Activated T-helper 9 cell treated with anti-CD3 and anti-CD28 coated beads, Interleukin-2, amount 50 U/mL, for 16 hours (primary cell): ENCODE data around the gene SNAI3.

Experiments used
- DNase-seq: peaks from one replicate; pipeline ENCODE4 v3.0.0-alpha.2; 2020; ENCODE audit warnings: low read depth

The SNAI3 gene

GRCh38 chr16:88721815-88722755 is 35.8 kb upstream of the SNAI3 start:
- no peak for DNase-seq

DNA sequence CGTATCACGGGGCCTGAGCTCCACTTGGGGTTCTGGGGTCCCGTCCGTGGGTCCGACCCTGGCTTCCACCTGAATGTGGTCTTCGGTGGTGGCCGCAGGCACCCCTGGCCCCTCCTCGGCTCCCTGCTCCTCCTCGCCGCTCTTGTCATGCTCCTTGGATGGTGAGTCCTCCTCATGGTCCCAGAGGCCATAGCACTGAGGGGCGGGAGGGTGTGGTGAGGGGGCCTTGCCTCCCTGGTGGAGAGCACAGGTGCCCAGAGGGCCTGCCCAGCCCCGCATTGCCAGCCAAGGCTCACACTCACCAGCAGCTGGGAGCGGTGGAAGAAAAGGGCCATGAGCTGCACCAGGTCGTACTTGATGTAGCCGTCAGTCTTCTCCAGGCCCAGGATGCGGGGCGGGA is 34.9 kb upstream of the SNAI3 start:
- no peak for DNase-seq

- no peak for DNase-seq
These were observed 34.2 kb upstream of the SNAI3 start for GRCh38 chr16:88720396-88720970.

- DNase-seq = no peak
These were observed 33.6 kb upstream of the SNAI3 start for GRCh38 chr16:88719933-88720296.

DNA sequence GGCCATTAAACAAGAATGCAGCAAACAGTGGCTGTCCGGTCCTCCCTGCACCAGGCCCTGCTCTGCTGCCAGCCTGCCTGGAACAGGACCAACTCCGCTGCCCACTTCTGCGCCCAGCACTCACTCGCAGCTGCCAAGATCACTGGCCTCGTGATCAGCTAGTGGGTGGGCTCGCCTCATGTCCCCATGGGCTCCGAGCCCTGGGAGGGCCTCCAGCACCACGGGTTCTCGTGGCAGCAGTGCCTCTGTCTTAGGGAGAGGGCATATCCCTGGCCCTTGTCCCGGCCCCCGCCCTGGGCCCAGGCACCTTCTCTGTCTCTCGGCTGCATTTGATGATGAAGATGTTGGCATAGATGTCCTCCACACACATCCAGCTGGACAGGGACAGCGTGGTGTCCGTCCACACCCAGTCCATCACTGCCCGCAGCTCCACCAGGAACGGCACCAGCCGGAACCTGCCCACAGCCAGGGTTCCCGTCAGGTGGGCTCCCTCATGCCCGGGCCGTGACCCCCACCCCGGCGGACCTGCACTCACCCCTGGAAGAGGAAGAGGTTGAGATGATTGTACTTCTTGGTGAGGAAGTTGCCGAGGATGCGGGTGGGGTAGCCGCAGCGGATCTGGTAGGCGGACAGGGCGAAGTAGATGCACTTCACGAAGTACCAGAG is 33.1 kb upstream of the SNAI3 start:
- no peak for DNase-seq

GRCh38 chr16:88718178-88718577 is 31.9 kb upstream of the SNAI3 start:
- DNase-seq = no peak

GRCh38 chr16:88716601-88717001 is 30.3 kb upstream of the SNAI3 start:
- no peak for DNase-seq

DNA sequence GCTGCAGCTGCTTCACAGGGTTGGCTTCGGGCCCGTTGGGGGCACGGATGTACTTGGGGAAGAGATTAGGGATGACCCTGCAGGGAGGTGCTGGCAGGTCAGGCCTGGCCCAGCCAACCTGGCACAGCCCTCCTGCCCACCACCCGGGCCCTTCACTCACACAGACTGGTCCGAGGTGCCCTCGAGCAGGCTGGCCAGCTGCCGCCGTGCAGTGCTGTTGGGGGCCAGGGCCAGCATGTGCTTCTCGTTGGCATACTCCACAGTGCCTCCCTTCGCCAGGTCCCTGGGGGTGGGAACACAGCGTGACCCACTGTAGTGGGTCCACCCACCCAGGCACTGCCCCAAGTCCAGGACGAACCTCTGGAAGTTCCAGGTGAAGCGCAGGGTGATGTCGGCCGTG is 29.9 kb upstream of the SNAI3 start:
- no peak for DNase-seq

- DNase-seq = no peak
These were observed 29.2 kb upstream of the SNAI3 start for GRCh38 chr16:88715312-88716190.

- DNase-seq = no peak
These were observed 28.4 kb upstream of the SNAI3 start for GRCh38 chr16:88714420-88715302.

GRCh38 chr16:88713568-88714419 is 27.5 kb upstream of the SNAI3 start:
- no peak for DNase-seq

DNA sequence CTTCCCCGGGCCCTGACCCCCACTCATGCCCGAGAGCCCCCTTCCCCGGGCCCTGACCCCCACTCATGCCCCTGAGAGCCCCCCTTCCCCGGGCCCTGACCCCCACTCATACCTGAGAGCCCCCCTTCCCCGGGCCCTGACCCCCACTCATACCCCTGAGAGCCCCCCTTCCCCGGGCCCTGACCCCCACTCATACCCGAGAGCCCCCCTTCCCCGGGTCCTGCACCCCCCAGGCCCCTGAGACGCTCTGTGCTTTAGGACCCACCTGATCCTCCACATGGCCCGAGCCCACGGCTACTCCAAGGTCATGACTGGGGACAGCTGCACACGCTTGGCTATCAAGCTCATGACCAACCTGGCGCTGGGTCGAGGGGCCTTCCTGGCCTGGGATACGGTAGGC is 26.7 kb upstream of the SNAI3 start:
- DNase-seq = no peak

DNA sequence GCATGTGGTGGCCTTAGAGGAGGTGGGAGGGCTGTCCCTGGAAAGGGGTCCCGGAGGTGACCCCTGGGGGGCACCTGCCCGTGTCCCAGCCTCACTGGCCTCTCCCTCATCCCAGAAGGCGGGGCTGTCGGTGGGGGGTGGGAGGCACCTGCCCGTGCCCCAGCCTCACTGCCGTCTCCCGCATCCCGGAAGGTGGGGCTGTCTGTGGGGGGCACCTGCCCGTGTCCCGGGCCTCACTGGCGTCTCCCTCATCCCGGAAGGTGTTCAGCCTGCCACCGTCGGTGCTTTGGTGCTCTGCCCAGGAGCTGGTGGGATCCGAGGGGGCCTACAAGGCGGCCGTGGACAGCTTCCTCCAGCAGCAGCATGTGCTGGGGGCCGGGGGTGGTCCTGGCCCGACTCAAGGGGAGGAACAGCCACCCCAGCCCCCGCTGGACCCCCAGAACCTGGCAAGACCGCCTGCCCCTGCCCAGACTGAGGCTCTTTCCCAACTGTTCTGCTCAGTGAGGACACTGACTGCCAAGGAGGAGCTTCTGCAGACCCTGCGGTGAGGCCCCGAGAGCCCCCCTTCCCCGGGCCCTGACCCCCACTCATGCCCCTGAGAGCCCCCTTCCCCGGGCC is 26.2 kb upstream of the SNAI3 start:
- no peak for DNase-seq

GRCh38 chr16:88711750-88712340 is 25.5 kb upstream of the SNAI3 start:
- no peak for DNase-seq

DNA sequence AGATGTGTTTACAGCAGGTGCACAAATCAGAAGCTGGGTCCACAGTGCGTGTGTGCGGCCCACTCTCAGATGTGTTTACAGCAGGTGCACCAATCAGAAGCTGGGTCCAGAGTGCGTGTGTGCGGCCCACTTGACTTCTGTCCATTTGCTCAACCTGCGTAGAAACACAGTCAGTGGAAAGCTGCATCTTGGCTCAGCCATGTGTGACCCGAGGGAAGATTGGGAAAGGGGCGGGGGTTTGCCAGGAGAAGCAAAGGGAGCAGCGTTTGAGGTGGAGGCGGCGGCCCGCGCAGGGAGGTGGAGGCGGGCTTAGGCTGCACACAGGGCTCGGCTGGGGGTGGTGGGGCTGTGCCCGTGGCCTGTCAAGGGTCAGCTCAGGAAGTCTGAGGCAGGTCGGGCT is 24.2 kb upstream of the SNAI3 start:
- no peak for DNase-seq

DNA sequence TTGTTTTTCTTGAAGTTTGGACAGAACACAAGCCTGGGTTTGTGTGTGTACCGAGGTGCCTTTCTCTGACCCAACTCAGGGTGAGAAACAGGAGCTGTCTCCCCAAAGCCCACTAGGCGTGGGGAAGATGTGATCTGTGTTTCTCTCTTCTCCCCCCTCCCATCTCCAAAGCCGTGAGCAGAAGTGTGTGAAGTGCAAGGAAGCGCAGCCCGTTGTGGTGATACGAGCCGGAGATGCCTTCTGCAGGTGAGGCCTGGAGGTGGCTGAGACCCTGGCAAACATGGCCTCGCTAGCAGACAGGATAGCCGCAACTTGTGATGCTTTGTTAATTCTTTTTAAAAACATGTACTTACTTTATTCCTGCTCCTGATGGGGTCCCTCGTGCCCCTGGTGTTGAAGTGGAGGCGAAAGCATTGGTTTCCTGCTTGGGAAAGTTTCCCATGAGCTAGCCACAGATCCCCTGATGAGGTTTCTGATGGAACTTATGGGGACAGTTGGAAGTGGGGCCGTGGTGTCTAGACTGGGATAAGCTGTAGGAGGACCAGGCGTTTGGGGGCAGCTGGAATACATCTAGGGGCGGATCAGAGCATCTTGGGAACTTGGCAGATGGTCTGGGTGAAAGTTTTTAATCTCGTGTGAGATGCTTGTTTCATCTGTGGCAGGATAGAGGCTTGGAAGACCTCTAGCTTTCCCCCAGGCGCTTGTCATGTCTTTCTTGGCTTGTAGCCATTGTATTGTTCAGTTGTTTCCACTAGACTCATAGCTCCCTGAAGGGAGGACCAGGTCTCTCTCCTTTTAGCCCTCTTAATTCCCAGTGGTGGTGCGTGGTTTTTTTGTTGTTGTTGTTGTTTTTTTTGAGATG is 20.9 kb upstream of the SNAI3 start:
- no peak for DNase-seq

GRCh38 chr16:88706229-88706964 is 20.1 kb upstream of the SNAI3 start, which contains the start of the genes CTU2 and RNF166:
TSS of gene CTU2 (plus strand) at chr16:88706503. CDS start at chr16:88706531, 28 bp downstream.
TSS of gene RNF166 (minus strand) at chr16:88706408. CDS start at chr16:88706325, 83 bp downstream.
- DNase-seq = peak; percentile 93
